GM19035 (cell line): ENCODE measurements around the gene SAG.
"Not testable (repeated sequence)": the region's sequence is repeated elsewhere in the genome, so short reads cannot be mapped to it uniquely, and the experiment has no call there.

Experiments
- ATAC-seq: cut with Tn5 transposase; IDR thresholded peaks from one replicate; pipeline ENCODE4 v1.9.1; 2021; ENCODE audit not compliant: unreplicated experiment

SAG gene

DNA sequence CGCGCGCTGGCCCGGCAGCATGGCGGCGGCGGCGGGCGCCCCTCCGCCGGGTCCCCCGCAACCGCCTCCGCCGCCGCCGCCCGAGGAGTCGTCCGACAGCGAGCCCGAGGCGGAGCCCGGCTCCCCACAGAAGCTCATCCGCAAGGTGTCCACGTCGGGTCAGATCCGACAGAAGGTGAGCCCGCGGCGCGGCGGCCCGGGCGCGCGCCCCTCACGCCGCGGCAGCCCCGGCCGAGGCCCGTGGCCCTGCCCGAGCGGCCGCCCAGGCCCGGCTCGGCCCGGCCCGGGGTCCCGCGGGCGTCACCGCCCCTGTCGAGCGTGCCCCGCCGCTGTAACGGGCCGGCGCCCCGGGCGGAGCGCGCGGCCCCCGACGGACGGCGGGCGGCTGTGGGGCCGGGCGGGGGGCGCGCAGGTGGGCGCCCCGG lies 46.9 kb downstream of the SAG start:
- ATAC-seq: peak; percentile 50

DNA sequence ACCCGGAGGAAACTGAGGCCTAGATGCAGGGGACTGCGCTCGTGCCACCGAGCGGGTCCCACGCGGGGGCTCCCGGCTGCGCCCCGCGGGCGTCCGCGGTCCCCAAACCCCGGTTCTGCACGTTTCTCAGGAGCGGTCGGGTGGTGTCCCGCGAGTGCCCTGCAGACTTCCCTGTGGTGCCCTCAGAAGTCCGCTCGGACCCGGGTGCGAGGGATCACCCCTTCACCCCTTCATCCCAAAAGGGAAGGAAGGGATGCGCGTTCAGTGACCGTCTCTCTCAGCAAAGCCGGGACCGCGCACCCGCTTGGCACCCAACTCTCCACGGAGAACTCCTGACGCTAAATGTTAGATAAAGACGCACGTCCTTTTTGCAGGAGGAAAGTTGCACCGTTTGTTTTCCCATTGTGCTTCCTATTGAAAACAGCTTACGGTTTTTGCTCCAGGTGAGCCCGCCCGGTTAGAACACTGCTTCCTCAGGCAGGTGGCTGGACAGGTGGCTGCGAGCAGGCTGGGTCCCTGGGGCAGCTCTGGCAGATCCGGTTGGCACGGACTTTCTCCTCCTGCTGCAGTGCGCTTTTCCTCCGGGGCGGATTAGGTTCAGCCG lies 47.5 kb downstream of the SAG start:
- ATAC-seq: peak; percentile 9

GRCh38 chr2:233355916-233356315 lies 48.3 kb downstream of the SAG start:
- no peak for ATAC-seq

GRCh38 chr2:233356546-233357308 lies 49.1 kb downstream of the SAG start:
- no peak for ATAC-seq

DNA sequence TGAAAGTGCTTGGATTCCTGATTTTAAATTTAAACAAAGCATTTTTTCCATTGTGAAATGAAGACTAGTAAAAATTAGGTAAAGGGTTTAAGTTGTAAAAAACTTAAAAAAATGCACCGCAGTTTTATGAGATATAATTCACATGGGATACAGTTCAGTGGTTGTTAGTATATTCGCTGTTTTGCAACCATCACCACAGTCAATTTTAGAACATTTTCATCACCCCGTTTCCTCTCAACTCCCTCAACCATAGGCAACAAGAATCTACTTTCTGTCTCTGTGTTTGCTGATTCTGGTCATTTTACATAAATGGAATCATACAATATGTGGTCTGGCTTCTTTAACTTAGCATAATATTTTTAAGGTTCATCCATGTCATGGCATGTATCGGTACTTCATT lies 50.7 kb downstream of the SAG start:
- no peak for ATAC-seq

DNA sequence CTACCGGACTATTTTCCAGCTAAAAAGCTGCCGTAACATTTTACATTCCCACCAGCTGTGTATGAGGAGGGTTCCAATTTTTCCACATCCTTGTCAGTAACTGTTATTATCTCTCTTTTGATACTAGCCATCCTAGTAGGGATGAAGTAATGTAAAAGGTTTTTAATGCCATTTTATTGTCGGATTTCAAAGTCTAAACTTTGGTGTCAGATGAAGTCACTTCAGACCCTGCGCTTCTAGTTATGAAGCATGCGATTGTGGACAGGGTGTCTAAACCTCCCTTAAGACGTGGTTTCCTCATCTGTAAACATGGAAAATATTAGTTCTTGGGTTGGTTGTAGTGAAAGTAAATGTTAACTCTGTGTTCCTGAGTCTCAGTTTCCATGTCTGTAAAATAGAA lies 51.3 kb downstream of the SAG start:
- ATAC-seq: no peak

DNA sequence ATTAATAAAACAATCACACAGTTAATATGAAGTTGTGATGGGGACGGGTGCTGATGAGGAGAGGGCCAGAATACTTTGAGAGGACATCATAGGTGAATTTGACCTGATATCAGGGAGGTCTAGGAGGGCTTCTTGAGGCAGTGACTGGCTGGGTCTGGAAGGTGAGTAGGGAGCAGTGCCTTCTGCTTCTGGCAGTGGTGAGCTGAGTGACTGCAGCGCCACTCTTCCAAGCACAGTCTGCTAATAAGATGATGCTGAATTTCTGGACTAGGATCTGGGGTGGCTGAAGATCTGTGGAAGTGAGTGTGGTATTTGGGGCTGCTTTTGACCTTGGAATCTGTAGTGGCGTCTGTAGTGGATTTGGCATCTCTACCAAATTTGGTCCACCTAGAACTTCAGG lies 52.2 kb downstream of the SAG start:
- ATAC-seq: no peak

GRCh38 chr2:233360771-233361176 lies 53.2 kb downstream of the SAG start:
- ATAC-seq: no peak

GRCh38 chr2:233361297-233361696 lies 53.7 kb downstream of the SAG start:
- no peak for ATAC-seq

DNA sequence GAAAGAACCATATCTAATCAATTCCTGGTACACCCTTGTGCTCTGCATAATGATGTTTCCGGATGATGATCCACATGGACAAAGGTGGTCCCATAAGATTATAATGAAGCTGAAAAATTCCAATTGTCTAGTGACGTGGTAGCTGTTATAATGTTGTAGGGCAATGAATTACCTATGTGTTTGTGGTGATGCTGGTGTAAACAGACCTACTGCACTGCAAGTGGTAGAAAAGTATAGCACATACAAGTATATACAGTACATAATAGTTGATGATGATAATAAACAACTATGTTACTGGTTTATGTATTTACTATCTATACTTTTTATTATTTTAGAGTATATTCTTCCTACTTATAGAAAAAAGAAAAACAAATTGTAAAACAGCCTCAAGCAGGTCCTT lies 55.1 kb downstream of the SAG start:
- no peak for ATAC-seq

DNA sequence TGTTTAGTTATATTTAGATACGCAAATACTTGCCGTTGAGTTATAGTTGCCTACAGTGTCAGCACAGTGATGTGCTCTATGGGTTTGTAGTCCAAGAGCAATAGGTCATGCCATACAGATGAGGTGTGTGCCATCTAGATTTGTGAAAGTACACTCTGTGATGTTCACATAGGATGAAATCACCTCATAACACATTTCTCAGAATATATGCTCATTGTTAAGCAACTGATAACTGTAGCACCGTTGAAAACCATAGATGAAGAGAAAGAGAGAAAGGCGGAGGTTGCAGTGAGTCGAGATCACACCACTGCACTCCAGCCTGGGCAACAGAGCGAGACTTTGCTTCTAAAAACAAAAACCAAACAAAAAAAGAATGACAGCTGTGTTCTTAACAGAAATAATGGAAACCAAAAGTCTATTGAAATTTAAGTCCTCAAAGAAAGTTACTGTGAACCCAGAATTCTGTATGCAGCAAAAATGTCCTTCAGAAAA lies 56.2 kb downstream of the SAG start:
- no peak for ATAC-seq

DNA sequence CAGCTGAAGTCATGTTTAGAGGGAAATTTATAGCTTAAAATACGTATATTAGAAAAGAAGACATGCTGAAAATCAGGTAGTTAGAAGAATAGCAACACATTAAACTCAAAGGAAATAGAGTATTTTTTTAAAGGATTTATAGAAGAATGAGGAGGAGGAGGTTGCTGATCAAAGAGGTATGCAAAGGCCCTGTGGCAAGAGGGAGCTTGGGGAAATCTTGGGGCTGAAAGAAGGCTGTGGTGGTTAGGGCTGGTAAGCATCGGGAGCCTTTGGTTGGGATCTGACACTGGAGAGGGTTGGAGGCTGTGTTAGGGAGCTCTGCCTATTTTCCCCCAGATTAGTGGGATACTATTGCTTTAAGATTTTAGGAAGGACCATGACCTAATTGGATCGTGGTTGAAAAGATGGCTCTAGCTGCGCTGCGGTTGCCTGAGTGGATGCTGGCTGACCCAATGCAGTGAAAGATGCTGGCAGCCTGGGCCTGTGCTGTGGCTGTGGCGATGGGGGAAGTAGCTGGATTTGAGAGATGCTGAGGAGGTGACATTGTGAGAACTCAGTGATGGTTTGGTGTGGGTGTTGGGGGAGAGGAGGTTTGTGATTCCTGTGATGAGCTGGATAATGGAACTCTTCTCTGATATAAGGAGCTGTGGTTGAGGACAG lies 58.4 kb downstream of the SAG start:
- ATAC-seq: no peak

GRCh38 chr2:233367586-233367985 lies 60.0 kb downstream of the SAG start:
- ATAC-seq: no peak

- no peak for ATAC-seq
These were observed 61.1 kb downstream of the SAG start for GRCh38 chr2:233368756-233369155.

- ATAC-seq: no peak
These were observed 61.8 kb downstream of the SAG start for GRCh38 chr2:233369462-233369861.

GRCh38 chr2:233369897-233370685 lies 62.5 kb downstream of the SAG start:
- ATAC-seq: no peak

- no peak for ATAC-seq
These were observed 64.0 kb downstream of the SAG start for GRCh38 chr2:233371641-233372040.

DNA sequence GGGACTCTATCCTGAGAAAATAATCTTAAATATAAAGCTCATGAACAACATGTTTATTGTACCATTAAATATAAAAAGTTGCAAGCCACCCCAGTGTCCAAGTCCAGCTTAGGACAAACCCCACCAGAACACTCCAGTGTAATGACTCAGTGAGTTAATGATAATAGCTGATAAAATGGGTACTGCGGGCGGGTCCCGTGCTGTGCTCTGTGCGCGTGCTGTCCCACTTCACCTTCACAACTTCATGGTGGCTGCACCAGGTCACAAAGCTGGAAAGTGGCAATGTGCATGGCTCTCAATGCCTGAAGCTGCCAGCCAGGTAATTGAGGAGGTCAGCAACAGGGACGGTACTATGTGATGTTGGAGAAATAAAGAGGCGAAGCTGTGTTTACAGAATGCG lies 65.2 kb downstream of the SAG start:
- ATAC-seq: no peak

GRCh38 chr2:233373316-233373715 lies 65.7 kb downstream of the SAG start:
- no peak for ATAC-seq

GRCh38 chr2:233374776-233375175 lies 67.2 kb downstream of the SAG start:
- ATAC-seq: not testable (repeated sequence)
